Epithelial cell of proximal tubule (primary cell): ENCODE measurements around the gene MAML2. TPM values are rescaled to one million over a fixed set of nuclear protein-coding genes. Genes with fewer than 3 reads are reported as not detected.
A peak's percentile ranks its signal among the peaks of the same experiment; 100 is the strongest.

ENCODE experiments used
- DNase-seq: peaks from one replicate; pipeline ENCODE4 v3.0.0-alpha.2; 2011; ENCODE audit warnings: low read depth
- H3K4me3 ChIP-seq: 2 replicates; pipeline ENCODE4 v1.5.1; 2011; ENCODE audit warnings: low read depth, mild to moderate bottlenecking, low read length
- CTCF ChIP-seq: conservative IDR thresholded peaks from 2 replicates; pipeline ENCODE4 v1.5.1; 2012; ENCODE audit warnings: low read depth, mild to moderate bottlenecking, low read length
- total RNA-seq: library from RNA; depleted of rRNA; stranded (reverse); fragments of >200 nt; gene quantifications from 2 replicates; pipeline ENCODE4 v1.2.3, GENCODE V29; 2015

The MAML2 gene
- total RNA-seq, 1 donor from 2014 or later = 5.1 TPM

GRCh38 chr11:95975343-95975742, 367.7 kb downstream of the MAML2 start:
- TF ChIP-seq CTCF = no peak
- no peak for DNase-seq
- H3K4me3 ChIP-seq = no peak overlapping the region

DNA sequence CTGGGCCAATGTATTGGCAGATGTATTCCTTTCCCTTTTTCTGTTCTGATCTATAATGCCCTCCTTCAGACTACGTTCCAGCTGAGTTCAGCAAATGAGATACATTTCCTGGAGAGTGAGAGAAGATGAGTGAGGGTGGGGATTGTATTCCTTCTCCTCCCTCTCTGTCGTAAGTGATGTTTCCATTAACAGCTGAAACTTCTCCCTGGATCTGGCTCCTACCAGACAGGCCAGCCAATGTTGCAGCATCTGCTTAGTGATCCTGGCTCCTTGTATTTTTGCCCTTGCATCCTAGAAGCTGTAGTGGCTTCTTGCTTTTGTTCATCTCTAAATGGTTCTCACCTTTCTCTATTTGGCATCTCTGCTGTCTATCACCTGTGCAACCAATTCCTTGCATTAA, 370.9 kb downstream of the MAML2 start:
- TF ChIP-seq CTCF = no peak
- no peak for DNase-seq
- H3K4me3 ChIP-seq = no peak overlapping the region

DNA sequence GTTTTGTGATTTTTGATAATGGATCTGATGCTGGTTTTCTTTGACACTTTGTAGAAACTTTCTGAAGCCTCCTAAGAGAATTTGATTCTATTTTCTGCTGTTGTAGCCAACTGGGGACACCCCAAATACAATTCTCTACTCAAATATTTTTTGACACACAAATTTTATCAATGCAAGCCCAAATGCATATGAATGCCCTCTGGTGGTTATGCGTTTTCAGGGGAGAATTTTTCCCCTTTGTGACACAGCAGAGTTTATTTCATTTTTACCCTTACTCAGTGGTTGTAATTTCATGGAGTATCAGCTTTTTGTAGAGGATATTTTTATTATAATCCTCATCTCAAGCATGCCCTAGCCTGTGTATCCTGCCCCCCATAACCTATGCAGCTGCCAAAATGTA, 374.4 kb downstream of the MAML2 start:
- DNase-seq = no peak
- TF ChIP-seq CTCF = peak; percentile 58

DNA sequence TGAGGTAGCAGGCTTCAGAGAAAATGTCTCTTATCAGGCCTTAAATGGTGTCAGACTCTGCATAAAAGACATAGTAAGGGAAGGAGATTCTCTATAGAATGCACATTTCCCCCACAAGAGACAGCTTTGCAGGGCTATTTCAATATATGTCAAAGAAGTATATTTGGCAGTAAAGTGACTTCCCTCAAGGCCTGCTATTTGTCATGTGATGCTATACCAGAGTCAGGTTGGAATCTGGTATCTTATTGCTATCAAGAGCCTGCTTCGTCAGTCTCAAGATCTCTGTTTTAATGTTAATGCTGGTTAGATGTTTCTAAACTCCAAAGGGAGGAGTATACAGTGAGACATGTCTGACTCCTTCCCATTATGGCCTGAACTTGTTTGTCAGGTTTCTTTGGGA, 378.7 kb downstream of the MAML2 start:
- no peak for DNase-seq
- H3K4me3 ChIP-seq = no peak overlapping the region
- no peak for TF ChIP-seq CTCF

More for the DNA sequence above, 374.4 kb downstream of the MAML2 start:
- no peak overlapping the region for H3K4me3 ChIP-seq

GRCh38 chr11:95961758-95962157, 381.2 kb downstream of the MAML2 start:
- DNase-seq = no peak
- TF ChIP-seq CTCF = no peak
- no peak overlapping the region for H3K4me3 ChIP-seq

DNA sequence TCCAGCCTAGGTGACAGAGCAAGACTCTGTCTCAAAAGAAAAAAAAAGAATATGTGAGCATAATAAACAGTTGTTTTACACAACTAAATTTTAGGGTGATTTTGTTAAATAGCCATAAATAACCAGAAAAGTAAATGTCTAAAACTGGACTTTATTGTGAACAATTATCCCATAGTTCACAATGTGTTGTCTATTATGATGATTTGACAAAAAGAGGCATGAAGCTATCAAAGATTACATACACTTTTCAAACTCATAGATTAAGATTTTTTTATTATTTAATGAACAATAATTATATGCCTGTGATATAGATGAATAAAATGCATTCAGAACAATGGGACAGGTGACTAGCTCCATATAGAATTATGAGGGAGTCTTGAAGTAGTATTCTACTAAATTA, 392.1 kb downstream of the MAML2 start:
- DNase-seq = no peak
- H3K4me3 ChIP-seq = no peak overlapping the region
- TF ChIP-seq CTCF = no peak

GRCh38 chr11:95948637-95949036, 394.4 kb downstream of the MAML2 start:
- no peak for TF ChIP-seq CTCF
- no peak overlapping the region for H3K4me3 ChIP-seq
- DNase-seq = no peak
